Neural crest cell (in vitro differentiated cells): Measurements from ENCODE around the gene PLXNB2. TPM values are rescaled to one million over a fixed set of nuclear protein-coding genes. Genes with fewer than 3 reads are reported as not detected.
A peak's percentile ranks its signal among the peaks of the same experiment; 100 is the strongest.

ENCODE experiments used
- DNase-seq: peaks from one replicate; pipeline ENCODE4 v3.0.0; 2021; ENCODE audit warnings: low read depth, mixed read lengths, low spot score
- H3K27ac Mint-ChIP-seq: one replicate; pipeline ENCODE4 v1.8.0; 2021; ENCODE audit warnings: mild to moderate bottlenecking, mixed read lengths; ENCODE audit not compliant: unreplicated experiment
- H3K27me3 Mint-ChIP-seq: 2 replicates; pipeline ENCODE4 v1.8.0; 2021; ENCODE audit warnings: low read depth, mild to moderate bottlenecking, mixed read lengths
- H3K36me3 Mint-ChIP-seq: 2 replicates; pipeline ENCODE4 v1.8.0; 2021; ENCODE audit warnings: low read depth, mild to moderate bottlenecking, mixed read lengths
- H3K4me1 Mint-ChIP-seq: 2 replicates; pipeline ENCODE4 v1.8.0; 2021; ENCODE audit warnings: mixed read lengths
- H3K4me3 Mint-ChIP-seq: one replicate; pipeline ENCODE4 v1.8.0; 2021; ENCODE audit warnings: mild to moderate bottlenecking, mixed read lengths
- H3K9me3 Mint-ChIP-seq: 2 replicates; pipeline ENCODE4 v1.8.0; 2021; ENCODE audit warnings: mixed read lengths
- total RNA-seq: library from RNA; stranded (reverse); gene quantifications from 2 replicates; pipeline ENCODE4 v1.2.1, GENCODE V29; 2021
- TF ChIP-seq, protein P1 (sequence below): fragments of 200-600 bp; sonication (generic); conservative IDR thresholded peaks from 2 replicates; pipeline ENCODE4 v1.5.0; 2021; ENCODE audit warnings: antibody characterized with exemption, mild to moderate bottlenecking

Gene PLXNB2
- total RNA-seq, 1 donor from 2014 or later, result 130 TPM

DNA sequence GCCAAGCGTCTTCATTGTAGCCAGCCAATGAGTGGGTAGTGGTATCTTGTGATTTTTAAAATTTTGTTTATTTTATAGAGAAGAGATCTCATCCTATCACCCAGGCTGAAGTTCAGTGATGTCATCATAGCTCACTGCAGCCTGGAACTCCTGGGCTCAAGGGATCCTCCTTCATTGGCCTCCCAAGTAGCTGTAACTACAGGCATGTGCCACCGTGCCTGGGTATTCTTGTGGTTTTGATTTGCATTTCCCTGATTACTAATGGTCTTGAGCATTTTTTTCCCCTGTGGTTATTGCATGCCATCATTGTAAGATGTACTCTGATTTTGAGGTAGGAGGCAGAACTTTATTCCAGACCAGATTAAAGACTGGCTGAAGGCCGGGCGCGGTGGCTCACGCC, 21.8 kb upstream of the PLXNB2 start:
- Mint-ChIP-seq H3K4me1 (peaks cover 15% of the 10 kb centered on the region), H3K27me3 (peaks cover 2% of the 10 kb centered on the region), H3K36me3 (no peaks in the 10 kb centered on the region), H3K9me3 (no peaks in the 10 kb centered on the region), H3K27ac (no peak overlapping the region), H3K4me3 (peak overlapping the region; percentile 65)
- no peak for DNase-seq
- TF ChIP-seq, protein P1, sequence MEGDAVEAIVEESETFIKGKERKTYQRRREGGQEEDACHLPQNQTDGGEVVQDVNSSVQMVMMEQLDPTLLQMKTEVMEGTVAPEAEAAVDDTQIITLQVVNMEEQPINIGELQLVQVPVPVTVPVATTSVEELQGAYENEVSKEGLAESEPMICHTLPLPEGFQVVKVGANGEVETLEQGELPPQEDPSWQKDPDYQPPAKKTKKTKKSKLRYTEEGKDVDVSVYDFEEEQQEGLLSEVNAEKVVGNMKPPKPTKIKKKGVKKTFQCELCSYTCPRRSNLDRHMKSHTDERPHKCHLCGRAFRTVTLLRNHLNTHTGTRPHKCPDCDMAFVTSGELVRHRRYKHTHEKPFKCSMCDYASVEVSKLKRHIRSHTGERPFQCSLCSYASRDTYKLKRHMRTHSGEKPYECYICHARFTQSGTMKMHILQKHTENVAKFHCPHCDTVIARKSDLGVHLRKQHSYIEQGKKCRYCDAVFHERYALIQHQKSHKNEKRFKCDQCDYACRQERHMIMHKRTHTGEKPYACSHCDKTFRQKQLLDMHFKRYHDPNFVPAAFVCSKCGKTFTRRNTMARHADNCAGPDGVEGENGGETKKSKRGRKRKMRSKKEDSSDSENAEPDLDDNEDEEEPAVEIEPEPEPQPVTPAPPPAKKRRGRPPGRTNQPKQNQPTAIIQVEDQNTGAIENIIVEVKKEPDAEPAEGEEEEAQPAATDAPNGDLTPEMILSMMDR, result no peak

DNA sequence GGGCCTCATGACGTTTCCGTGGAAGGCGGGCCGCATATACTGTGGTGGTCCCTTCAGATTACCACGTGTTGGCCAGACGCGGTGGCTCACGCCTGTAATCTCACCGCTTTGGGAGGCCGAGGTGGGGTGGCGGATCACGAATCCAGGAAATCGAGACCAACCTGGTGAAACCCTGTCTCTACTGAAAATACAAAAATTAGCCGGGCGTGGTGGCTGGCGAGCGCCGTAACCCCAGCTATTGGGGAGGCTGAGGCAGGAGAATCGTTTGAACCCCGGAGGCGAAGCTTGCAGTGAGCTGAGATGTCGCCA, 20.2 kb upstream of the PLXNB2 start:
- TF ChIP-seq, protein P1, result no peak
- H3K27ac Mint-ChIP-seq, result peak overlapping the region; percentile 83
- H3K27me3 Mint-ChIP-seq, result peaks cover 2% of the 10 kb centered on the region
- DNase-seq, result no peak
- peak overlapping the region; percentile 79 for H3K4me3 Mint-ChIP-seq
- peaks cover 15% of the 10 kb centered on the region for H3K4me1 Mint-ChIP-seq
- no peaks in the 10 kb centered on the region for H3K36me3 Mint-ChIP-seq
- no peaks in the 10 kb centered on the region for H3K9me3 Mint-ChIP-seq

DNA sequence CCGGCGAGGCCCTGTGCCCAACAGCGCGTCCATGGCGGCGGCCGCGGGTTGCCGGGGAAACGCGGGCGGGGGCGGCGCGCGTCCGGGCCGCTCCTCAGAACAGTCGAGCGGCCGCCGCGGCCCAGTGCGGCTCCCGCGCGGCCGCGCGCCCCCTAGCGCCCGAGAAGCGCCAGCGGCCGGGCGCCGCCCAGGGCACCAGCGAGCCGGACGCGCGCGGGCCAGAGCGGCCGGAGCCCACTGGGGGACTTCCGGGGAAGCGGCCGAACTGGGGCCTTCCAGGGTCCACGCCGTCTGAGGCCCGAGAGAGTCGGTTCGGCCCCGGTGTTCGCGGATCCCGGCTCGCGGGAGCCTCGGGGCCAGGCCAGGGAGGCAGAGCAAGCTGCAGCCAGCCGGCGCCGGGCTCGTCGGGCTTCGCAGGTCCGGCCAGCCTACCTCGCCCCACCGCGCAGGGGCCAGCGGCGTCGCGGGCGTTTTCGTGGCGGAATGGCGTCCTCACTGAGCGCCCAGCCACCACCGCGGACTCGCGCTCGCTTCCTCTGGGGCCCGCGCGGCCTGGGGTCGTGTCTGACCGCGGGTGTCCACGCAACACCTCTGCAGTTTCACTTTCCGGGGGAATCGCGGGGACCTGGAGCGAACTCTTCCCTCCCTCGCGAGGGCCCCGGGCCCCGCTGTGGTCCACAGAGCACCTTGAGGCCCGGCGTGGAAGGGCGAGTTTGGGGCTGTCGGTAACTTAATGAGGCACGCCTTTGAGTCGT, 19.7 kb upstream of the PLXNB2 start, which contains the start of gene DENND6B:
DENND6B (minus strand) TSS at position 57 of the 755 bp plus-strand sequence; CDS start at position 33, 24 bp downstream.
- no peaks in the 10 kb centered on the region for H3K36me3 Mint-ChIP-seq
- TF ChIP-seq, protein P1, result peak; percentile 70
- H3K9me3 Mint-ChIP-seq, result no peaks in the 10 kb centered on the region
- peaks cover 15% of the 10 kb centered on the region for H3K4me1 Mint-ChIP-seq
- peak within 1 kb of the TSS; percentile 95 for H3K27ac Mint-ChIP-seq
- peaks cover 2% of the 10 kb centered on the region for H3K27me3 Mint-ChIP-seq
- H3K4me3 Mint-ChIP-seq, result peak within 1 kb of the TSS; percentile 93
- peak; percentile 69 for DNase-seq

DNA sequence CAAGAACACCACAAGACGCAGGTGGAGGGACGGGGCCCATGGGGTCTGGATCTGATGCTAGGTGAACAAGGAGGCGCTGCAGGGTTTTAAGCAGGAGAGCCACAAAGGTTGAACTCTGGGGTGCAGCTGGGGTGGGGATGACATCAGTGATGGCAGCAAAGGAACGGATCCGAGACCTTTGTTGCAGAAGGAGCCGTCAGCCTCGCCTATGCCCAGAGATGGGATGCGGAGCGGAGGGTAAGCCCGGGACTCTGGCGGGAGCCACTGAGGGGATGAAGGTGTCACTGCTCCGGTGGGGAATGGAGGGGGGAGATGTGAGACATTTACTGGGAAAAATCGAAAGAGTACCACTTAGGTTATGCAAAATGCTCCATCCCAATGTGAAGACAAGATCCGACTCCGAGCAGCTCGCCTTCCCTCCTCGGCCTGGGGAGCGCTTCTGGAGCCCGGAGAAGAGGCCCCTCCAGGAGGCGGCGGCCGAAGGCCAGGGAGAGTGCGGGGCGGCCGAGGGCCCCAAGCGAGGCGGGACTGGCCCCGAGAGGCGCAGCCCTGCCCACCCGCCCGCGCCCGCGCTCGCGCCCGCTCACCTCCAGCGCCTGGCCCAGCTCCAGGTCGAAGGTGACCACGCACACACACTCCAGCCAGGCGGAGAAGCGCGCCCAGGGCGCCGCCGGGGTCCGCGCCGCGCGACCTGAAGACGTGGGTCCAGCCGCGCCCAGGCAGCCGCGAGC, 18.9 kb upstream of the PLXNB2 start:
- H3K27ac Mint-ChIP-seq, result peak overlapping the region; percentile 95
- TF ChIP-seq, protein P1, result no peak
- peaks cover 2% of the 10 kb centered on the region for H3K27me3 Mint-ChIP-seq
- H3K4me3 Mint-ChIP-seq, result peak overlapping the region; percentile 93
- DNase-seq, result no peak
- no peaks in the 10 kb centered on the region for H3K9me3 Mint-ChIP-seq
- H3K4me1 Mint-ChIP-seq, result peaks cover 15% of the 10 kb centered on the region
- no peaks in the 10 kb centered on the region for H3K36me3 Mint-ChIP-seq

DNA sequence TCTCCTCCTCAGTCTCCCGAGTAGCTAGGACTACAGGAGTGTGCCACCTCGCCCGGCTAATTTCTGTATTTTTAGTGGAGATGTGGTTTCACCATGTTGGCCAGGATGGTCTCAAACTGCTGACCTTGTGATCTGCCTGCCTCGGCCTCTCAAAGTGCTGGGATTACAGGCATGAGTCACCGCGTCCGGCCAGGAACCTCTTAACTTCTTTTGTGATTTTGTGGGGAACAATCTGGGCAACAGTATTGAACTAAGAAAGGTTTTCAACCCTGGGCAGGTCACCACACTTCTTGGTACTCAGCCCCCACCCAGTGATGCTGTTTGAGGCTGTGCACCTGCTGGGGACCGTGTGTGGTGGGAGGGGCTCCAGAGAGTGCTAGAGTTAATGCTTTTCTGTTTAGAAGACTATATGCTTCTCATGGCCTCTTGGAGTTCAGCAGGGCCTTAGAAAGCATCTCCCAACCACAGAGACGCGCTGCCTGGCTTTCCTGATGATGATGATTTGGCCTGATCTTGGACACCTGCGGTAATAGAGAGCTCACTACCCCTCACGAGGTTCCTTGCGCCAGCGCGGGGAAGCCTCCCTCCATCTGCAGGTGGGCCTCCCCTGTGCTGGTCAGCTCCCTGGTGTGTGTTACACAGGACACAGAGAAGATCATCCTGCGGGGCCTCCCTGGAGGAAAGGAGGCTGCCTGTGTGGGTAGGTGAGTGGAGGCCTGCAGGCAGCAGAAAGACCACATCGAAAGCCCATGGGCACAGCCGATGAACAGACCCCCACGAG, 18.2 kb upstream of the PLXNB2 start:
- Mint-ChIP-seq H3K4me3 (peak overlapping the region; percentile 93), H3K27me3 (peaks cover 2% of the 10 kb centered on the region), H3K36me3 (no peaks in the 10 kb centered on the region), H3K4me1 (peaks cover 15% of the 10 kb centered on the region), H3K9me3 (no peaks in the 10 kb centered on the region), H3K27ac (peak overlapping the region; percentile 95)
- no peak for DNase-seq
- TF ChIP-seq, protein P1, result no peak
